HG03066 (cell line): ENCODE measurements around the gene LIAS.
"Not testable (repeated sequence)": the region's sequence is repeated elsewhere in the genome, so short reads cannot be mapped to it uniquely, and the experiment has no call there.

Source experiments
- ATAC-seq: cut with Tn5 transposase; IDR thresholded peaks from one replicate; pipeline ENCODE4 v1.9.1; 2021; ENCODE audit warnings: low read depth; ENCODE audit not compliant: unreplicated experiment

LIAS gene

GRCh38 chr4:39458505-39459300, at the start of gene LIAS, which contains the start of gene RPL9:
LIAS (plus strand) TSS chr4:39459056; CDS start chr4:39459118, 62 bp downstream.
RPL9 (minus strand) TSS chr4:39458922; CDS start chr4:39458439, 483 bp downstream.
- peak; percentile 89 for ATAC-seq

DNA sequence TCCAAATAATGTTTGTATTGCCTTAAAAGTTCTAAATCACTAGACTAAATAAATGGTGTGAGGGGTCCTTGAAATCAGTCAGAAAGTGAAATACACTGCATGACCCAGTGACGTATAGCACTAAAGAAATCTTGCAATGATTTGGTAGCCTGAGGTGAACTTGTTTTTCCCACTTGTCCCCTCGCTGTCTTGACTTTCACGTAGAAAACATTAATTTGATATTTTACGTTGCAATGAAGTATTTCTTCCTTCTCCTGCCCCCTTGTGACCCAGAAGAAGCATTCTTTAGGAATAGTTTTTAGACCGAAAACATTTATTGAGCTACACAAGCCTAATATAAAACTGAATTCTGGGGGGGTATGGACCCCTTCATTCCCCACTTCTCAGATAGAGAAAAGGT, 48.4 kb upstream of the LIAS start:
- ATAC-seq, result no peak

DNA sequence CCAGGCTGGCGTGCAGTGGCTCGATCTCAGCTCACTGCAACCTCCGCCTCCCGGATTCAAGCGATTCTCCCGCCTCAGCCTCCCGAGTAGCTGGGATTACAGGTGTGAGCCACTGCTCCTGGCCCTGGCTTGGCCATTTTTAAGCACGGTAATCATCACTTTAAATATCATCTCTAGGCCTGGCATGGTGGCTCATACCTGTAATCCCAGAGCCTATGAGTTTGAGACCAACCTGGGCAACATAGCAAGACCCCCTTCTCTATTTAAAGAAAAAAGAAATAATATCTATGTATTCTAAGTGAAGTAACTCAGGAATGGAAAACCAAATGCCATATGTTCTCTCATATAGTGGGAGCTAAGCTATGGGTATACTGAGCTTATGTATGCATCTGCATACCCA, 47.3 kb upstream of the LIAS start:
- ATAC-seq, result not testable (repeated sequence)

- ATAC-seq, result no peak
Measured at GRCh38 chr4:39415678-39416283, 43.1 kb upstream of the LIAS start.

DNA sequence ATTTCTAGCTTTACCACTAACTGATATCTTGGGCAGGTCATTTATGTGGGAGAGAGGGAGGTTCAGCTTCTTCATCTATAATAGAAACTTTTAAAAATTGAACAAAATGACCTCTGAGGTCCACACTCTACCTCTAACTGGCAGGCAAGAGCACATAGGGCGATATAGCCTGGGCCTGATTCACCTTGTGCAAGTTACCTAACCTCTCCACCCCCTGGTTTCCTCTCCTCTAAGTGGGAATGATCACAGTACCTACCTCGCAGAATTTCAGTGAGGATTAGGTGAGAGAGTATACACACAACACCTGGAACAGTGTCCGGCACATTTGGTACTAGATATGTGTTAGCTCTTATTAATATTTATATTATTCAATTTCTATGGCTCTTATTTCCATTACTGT, 36.6 kb upstream of the LIAS start:
- ATAC-seq, result no peak

DNA sequence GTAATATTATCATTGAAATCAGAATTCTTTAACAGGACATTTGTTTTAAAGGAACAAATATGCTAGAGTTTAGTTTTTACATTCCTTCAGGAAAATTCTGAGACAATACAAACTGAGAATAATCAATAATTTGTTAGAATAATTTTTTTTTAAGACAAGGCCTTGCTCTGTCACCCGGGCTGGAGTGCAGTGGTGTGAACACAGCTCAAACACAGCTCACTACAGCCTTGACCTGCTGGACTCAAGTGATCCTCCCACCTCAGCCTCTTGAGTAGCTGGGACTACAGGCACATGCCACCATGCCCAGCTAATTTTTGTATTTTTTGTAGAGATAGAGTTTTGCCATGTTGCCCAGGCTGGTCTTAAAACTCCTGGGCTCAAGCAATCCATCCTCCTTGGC, 33.6 kb upstream of the LIAS start:
- ATAC-seq, result not testable (repeated sequence)

DNA sequence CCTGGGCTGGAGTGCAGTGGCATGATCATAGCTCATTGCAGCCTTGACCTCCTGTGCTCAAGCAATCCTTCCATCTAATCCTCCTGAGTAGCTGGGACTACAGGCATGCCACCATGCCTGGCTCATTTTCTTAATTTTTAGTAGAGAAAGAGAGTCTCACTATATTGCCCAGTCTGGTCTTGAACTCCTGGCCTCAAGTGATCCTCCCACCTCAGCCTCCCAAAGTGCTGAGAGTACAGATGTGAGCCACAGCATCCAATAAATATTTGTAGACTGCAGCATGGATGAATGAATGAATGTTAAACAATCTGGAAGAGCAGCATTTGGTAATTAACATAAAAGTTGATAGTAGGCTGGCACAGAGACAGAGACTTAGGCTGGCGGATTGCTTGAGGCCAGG, 32.1 kb upstream of the LIAS start:
- ATAC-seq, result no peak

GRCh38 chr4:39427520-39428114, 31.2 kb upstream of the LIAS start:
- no peak for ATAC-seq

GRCh38 chr4:39429476-39430334, 29.2 kb upstream of the LIAS start:
- no peak for ATAC-seq

GRCh38 chr4:39433878-39434492, 24.9 kb upstream of the LIAS start:
- no peak for ATAC-seq

DNA sequence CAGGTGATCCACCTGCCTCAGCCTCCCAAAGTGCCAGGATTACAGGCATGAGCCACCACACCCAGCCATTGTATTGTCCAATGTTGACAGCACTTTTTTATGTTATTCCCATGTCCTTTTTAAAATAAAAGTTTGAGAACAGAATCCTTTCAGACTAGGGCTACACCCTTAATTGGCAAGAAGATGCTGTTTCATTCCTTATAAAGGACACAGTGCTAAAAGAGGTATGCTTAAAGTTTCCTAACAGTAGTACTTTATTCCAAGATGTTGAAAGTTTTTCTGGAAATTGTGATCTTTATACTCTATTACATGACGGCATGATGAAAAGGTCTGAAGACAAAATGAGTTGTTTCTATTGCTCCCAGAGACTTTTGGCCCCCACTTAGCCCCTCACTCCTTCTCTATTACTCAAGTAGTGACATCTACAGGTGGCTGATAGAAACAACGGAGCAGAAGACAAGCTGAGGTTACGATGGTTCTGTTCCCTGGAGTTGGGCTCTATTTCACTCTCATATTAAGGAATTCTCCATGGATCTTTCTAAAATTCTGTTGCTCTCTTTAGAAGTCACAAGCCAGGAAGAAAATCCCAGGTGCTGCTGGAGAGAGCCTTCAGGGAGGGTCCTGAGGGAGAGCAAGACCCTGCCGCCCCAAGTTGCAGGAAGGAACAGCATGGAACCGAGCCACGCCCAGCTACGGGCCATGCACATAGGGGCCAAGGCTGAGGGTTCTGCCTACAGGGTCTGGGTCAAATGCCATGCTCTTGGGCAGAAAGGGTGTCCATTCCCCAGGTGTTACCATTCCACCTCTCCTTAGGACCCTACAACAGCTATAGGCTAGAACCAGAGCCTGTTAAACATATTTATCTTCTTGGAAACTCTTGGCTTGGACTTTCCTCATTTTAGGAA, 22.9 kb upstream of the LIAS start:
- no peak for ATAC-seq

DNA sequence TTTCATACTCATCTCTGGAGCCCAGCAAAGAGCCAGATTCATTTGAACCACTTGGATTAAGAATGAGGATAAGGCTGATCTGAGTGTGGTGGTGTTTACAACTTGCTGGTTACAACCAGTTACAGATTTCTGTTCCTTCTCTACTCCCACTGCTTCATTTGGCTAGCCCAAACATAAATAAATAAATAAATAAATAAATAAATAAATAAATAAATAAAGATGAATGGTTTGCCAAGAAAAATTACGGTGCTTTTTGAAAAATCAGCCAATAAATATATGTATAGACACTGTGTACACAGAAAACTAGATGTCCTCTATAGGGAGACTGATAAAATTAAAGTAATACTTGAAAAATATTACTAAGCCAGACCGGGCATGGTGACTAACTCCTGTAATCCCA, 17.3 kb upstream of the LIAS start:
- no peak for ATAC-seq

- no peak for ATAC-seq
Measured at GRCh38 chr4:39442998-39443397, 15.9 kb upstream of the LIAS start.

- ATAC-seq, result no peak
Measured at GRCh38 chr4:39446483-39446841, 12.4 kb upstream of the LIAS start.

- ATAC-seq, result peak; percentile 85
Measured at GRCh38 chr4:39446842-39447573, 11.8 kb upstream of the LIAS start.

DNA sequence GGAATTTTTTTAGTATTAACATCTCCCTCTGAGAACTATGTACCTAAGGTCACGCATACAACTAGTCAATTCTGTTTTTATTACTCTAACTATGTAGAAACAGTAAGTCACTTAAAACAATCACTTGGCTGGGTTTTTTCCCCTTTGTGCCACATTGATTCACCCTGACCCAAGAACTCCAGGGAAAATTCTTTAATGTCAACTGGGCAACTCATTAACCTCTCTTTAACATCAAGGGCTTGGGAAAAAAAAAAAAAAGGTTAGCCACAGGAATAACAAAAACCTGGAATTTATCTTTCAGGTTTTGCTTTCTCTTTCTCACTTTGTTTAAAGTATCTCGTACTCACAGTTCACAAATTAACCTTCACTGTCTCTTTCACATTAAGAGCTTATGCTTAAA, 8.2 kb upstream of the LIAS start:
- ATAC-seq, result no peak

DNA sequence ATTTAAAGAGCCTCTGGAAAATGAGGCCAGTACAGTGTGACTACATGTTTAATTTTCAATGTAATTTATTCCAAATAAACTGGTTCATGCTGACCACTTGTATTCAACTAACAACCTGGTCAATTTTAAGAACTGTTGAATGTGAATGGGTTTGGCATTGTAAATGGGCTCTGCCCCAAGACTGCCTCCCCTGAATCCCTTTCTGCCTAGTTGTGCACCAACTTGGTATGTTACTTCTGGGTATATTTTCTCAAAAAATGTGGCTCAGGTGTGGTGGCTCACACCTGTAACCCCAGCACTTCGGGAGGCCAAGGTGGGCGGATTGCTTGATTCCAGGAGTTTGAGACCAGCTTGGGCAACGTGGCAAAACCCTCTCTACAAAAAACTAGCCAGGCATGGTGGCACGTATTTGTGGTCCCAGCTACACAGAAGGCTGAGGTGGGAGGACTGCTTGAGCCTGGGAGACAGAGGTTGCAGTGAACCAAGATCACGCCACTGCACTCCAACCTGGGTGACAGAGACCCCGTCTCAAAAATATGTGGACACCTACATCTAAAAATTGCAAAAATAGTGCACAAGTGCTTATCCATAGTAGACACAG, 7.3 kb upstream of the LIAS start:
- no peak for ATAC-seq

DNA sequence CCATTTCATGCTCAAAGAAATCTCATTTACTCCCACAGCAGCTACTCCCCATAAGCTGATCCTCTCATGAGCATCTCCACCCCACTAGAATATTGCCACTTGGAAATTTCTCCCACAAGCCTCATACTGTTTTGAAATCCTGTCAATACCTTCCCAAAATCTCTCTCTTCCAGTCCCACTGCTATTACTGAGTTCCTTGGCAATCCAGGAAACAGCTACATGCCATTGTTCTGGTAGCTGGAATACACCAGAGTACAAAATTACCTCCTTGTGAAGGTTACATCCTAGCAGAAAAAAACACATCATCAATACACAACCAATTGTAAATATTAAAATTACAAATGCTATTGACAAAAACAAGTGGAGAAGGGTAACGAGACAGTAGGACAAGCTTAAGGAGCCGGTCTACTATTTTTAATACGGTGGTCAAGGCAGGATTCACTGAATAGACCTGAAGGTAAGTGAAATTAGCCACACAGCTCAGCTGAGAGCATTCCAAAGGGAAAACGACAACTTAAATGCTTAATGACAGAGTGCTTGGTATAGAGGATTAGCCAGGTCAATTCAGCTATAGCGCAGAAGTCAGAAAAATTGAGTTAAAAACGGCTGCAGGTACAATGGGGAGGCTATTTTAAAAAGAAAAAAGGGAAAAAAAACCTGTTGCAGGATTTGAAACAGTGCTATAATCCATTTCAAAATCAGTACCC, 6.5 kb upstream of the LIAS start:
- no peak for ATAC-seq
